OCI-LY1 (cell line): ENCODE measurements around the gene RAD51B.

Experiments used
- EZH2 ChIP-seq: fragments of 200-600 bp; sonication (generic), shearing (Covaris generic); IDR thresholded peaks from 2 replicates; pipeline ENCODE4 v1.8.0; 2017; ENCODE audit warnings: borderline replicate concordance, mixed run types, mild to moderate bottlenecking, antibody characterized with exemption, low read length, moderate library complexity, mixed read lengths
- TF ChIP-seq, protein P1 (sequence below): fragments of 200-600 bp; sonication (generic), shearing (Covaris generic); IDR thresholded peaks from 2 replicates; pipeline ENCODE4 v1.5.1; 2017; ENCODE audit warnings: mild to moderate bottlenecking, antibody characterized with exemption, low read length, moderate library complexity, mixed read lengths

GRCh38 chr14:68335312-68335711 lies 515.7 kb downstream of the RAD51B start:
- TF ChIP-seq, protein P1, sequence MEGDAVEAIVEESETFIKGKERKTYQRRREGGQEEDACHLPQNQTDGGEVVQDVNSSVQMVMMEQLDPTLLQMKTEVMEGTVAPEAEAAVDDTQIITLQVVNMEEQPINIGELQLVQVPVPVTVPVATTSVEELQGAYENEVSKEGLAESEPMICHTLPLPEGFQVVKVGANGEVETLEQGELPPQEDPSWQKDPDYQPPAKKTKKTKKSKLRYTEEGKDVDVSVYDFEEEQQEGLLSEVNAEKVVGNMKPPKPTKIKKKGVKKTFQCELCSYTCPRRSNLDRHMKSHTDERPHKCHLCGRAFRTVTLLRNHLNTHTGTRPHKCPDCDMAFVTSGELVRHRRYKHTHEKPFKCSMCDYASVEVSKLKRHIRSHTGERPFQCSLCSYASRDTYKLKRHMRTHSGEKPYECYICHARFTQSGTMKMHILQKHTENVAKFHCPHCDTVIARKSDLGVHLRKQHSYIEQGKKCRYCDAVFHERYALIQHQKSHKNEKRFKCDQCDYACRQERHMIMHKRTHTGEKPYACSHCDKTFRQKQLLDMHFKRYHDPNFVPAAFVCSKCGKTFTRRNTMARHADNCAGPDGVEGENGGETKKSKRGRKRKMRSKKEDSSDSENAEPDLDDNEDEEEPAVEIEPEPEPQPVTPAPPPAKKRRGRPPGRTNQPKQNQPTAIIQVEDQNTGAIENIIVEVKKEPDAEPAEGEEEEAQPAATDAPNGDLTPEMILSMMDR = no peak
- TF ChIP-seq EZH2 = no peak
